ENCODE data around the gene MGMT. TPM values are rescaled to one million over a fixed set of nuclear protein-coding genes. Genes with fewer than 3 reads are reported as not detected.
A peak's percentile ranks its signal among the peaks of the same experiment; 100 is the strongest.

MGMT gene
- total RNA-seq, 1 donor from 2014 or later, result 29.7 TPM

DNA sequence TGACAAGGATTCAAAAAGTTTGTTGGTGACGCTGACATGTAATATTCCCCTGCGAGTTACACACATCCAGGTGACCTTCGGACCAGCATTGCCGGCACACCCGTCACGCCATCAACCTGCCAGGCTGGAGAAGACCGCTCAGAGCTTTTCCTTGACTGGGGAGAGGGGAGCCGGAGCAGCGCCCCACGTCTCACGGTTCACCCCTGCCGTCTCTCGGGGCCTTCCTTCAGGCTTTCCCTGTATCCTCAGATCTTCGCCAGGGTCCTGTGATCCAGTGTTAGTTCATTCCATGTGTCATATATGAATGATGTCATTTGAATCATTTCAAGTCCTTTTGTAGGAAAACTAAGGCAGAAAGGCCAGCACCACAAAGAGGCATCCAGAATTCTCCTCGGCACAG lies 127.8 kb downstream of the MGMT start:
- H3K9ac ChIP-seq (ENCODE audit: low read depth in 1 of 3, low read length in 3 of 3), result no peak overlapping the region
- peaks cover 0 to 2% (median 0%) of the 10 kb centered on the region in 3 donors for H3K9me3 ChIP-seq (ENCODE audit: control insufficient read depth in 3 of 3, low read length in 3 of 3)
- H3K27me3 ChIP-seq (ENCODE audit: control insufficient read depth in 3 of 3, insufficient read depth in 3 of 3, low read length in 3 of 3), result no peaks in the 10 kb centered on the region
- peaks cover 0 to 5% (median 0%) of the 10 kb centered on the region in 3 donors for H3K36me3 ChIP-seq (ENCODE audit: control insufficient read depth in 3 of 3, insufficient read depth in 3 of 3, low read length in 3 of 3)
- H3K27ac ChIP-seq (ENCODE audit: low read depth, low read length), result no peak overlapping the region
- no peaks in the 10 kb centered on the region for H3K4me1 ChIP-seq (ENCODE audit: control insufficient read depth in 3 of 3, insufficient read depth in 3 of 3, low read length in 3 of 3)
- no peak overlapping the region for H3K4me3 ChIP-seq (ENCODE audit: low read length in 3 of 3)

DNA sequence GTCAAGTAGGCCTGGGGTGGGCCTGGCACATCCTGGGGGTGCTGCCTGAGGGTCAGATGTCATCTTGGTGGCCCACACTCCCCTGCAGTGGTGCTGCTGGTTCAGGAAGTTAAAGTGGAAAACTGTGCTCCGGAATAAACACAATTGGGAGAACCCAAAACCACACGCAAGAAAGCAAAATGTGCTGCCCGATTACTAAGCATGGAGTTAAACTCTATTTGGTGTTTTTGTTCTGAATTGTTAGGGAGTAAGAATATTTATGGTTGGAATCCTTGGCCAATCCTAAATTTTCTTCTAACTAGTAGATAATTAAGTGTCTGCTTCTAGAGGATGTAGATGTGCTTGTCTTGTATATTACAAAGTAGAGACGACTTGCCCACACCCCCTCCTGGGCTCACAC lies 131.4 kb downstream of the MGMT start:
- Histone ChIP-seq H3K4me3 (ENCODE audit: low read length in 3 of 3) (no peak overlapping the region), H3K27me3 (ENCODE audit: control insufficient read depth in 3 of 3, insufficient read depth in 3 of 3, low read length in 3 of 3) (no peaks in the 10 kb centered on the region), H3K9me3 (ENCODE audit: control insufficient read depth in 3 of 3, low read length in 3 of 3) (peaks cover 0 to 2% (median 0%) of the 10 kb centered on the region in 3 donors), H3K27ac (ENCODE audit: low read depth, low read length) (no peak overlapping the region), H3K9ac (ENCODE audit: low read depth in 1 of 3, low read length in 3 of 3) (no peak overlapping the region), H3K36me3 (ENCODE audit: control insufficient read depth in 3 of 3, insufficient read depth in 3 of 3, low read length in 3 of 3) (peaks cover 0 to 5% (median 0%) of the 10 kb centered on the region in 3 donors), H3K4me1 (ENCODE audit: control insufficient read depth in 3 of 3, insufficient read depth in 3 of 3, low read length in 3 of 3) (no peaks in the 10 kb centered on the region)

DNA sequence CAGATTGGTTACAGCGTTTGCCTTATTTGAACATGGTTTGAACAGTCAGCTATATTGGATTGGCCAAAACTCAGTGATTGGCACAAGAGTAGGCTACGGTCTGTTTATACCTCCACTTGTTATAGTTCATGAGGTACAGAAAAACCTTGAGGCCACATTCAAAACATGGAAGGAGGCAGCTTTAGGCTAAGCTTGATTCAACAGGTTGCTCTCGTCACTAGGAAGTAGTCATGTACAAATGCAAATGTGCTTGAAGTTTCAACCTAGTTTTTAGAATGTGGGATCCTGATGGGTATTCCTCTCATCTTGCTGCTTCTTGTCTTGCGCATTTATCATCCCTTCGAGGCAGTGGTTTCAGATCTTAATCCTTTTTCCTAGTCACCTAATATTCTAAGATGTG lies 132.1 kb downstream of the MGMT start:
- no peak overlapping the region for H3K9ac ChIP-seq (ENCODE audit: low read depth in 1 of 3, low read length in 3 of 3)
- no peak overlapping the region for H3K27ac ChIP-seq (ENCODE audit: low read depth, low read length)
- H3K9me3 ChIP-seq (ENCODE audit: control insufficient read depth in 3 of 3, low read length in 3 of 3), result peaks cover 0 to 2% (median 0%) of the 10 kb centered on the region in 3 donors
- no peak overlapping the region for H3K4me3 ChIP-seq (ENCODE audit: low read length in 3 of 3)
- no peaks in the 10 kb centered on the region for H3K4me1 ChIP-seq (ENCODE audit: control insufficient read depth in 3 of 3, insufficient read depth in 3 of 3, low read length in 3 of 3)
- H3K36me3 ChIP-seq (ENCODE audit: control insufficient read depth in 3 of 3, insufficient read depth in 3 of 3, low read length in 3 of 3), result peaks cover 0 to 5% (median 0%) of the 10 kb centered on the region in 3 donors
- no peaks in the 10 kb centered on the region for H3K27me3 ChIP-seq (ENCODE audit: control insufficient read depth in 3 of 3, insufficient read depth in 3 of 3, low read length in 3 of 3)

DNA sequence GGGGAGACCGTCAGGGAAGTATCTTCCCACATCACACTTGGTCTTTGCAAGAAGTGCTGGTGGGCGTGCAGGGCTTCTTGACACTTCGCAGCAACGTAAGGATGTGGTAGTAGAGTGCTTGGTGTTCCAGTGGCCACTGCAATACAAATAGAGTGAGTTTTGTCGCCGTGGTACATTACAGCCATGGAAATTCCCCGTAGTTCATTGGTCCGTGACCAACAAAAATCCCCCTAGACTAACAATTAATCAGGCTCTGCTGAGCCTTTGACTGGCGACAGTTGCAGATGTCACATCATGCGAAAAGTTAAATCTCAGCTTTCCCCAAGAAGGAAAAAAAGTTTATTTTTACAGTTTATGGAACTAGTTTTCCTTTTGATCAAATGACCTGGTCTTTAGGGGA lies 134.7 kb downstream of the MGMT start:
- no peak overlapping the region for H3K4me3 ChIP-seq (ENCODE audit: low read length in 3 of 3)
- no peaks in the 10 kb centered on the region for H3K4me1 ChIP-seq (ENCODE audit: control insufficient read depth in 3 of 3, insufficient read depth in 3 of 3, low read length in 3 of 3)
- H3K27me3 ChIP-seq (ENCODE audit: control insufficient read depth in 3 of 3, insufficient read depth in 3 of 3, low read length in 3 of 3), result no peaks in the 10 kb centered on the region
- no peaks in the 10 kb centered on the region for H3K9me3 ChIP-seq (ENCODE audit: control insufficient read depth in 3 of 3, low read length in 3 of 3)
- no peaks in the 10 kb centered on the region for H3K36me3 ChIP-seq (ENCODE audit: control insufficient read depth in 3 of 3, insufficient read depth in 3 of 3, low read length in 3 of 3)
- no peak overlapping the region for H3K9ac ChIP-seq (ENCODE audit: low read depth in 1 of 3, low read length in 3 of 3)
- H3K27ac ChIP-seq (ENCODE audit: low read depth, low read length), result no peak overlapping the region

DNA sequence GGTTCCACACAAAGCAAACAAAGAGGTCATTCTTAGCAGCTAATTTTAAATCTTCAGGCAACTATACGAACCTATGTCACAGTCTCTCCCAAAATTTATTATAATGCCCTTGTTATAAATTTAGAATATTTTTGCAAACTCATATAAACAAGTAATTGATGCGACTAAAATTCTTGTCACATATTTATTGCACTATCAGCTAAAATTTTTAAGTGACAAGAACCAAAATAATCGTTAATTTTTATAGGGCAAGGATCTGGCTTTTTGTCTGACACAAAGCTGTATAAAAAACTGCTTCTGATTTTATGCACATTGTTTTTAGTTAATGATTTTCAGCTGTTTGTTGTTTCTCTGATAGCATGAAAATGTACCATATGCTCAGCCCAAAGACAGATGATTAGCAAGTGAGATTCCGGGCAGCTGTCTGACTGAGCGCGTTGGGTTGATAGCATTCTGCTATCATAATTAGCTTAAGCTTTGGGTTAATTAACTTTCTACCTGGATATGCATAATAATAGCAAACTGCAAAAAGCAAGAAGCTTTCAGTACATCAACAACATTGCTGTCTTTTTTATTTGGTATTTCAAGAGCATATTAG lies 136.0 kb downstream of the MGMT start:
- Histone ChIP-seq H3K36me3 (ENCODE audit: control insufficient read depth in 3 of 3, insufficient read depth in 3 of 3, low read length in 3 of 3) (no peaks in the 10 kb centered on the region), H3K4me1 (ENCODE audit: control insufficient read depth in 3 of 3, insufficient read depth in 3 of 3, low read length in 3 of 3) (no peaks in the 10 kb centered on the region), H3K27ac (ENCODE audit: low read depth, low read length) (no peak overlapping the region)

DNA sequence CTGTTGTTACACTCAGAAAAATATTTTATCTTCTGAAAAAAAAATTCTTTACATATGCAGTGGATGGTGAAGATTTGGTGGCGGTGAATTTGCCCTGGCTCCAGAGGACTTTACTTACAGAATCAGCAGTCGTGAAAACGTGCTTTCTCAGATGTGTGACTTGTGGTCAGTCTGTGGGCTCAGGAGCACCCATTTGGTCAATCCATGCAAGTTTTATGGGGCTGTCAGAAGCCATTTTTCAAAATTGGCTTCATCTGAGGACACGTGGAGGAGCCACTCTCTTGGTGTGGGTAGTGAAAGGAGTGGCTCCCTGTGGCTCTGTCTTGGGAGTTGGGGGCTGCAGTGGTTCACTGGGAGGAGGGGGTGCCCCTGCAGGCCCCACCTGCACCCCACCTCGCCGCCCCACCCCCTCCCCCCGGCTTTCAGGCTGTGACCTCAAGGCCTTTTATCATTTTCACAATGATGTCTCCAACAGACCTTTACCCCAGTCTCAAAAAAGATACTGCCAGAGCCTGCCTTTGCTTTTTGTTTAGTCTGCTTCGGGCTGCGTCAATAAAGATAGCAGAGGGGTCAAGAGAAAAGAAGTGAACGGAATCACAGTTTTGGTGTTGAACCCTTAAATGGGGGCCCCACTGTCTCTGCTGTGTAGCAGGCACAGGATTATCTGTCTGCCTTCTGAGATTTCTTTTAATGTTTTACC lies 137.4 kb downstream of the MGMT start:
- Histone ChIP-seq H3K4me1 (ENCODE audit: control insufficient read depth in 3 of 3, insufficient read depth in 3 of 3, low read length in 3 of 3) (no peaks in the 10 kb centered on the region), H3K9me3 (ENCODE audit: control insufficient read depth in 3 of 3, low read length in 3 of 3) (no peaks in the 10 kb centered on the region), H3K9ac (ENCODE audit: low read depth in 1 of 3, low read length in 3 of 3) (no peak overlapping the region), H3K27ac (ENCODE audit: low read depth, low read length) (no peak overlapping the region), H3K36me3 (ENCODE audit: control insufficient read depth in 3 of 3, insufficient read depth in 3 of 3, low read length in 3 of 3) (no peaks in the 10 kb centered on the region), H3K27me3 (ENCODE audit: control insufficient read depth in 3 of 3, insufficient read depth in 3 of 3, low read length in 3 of 3) (no peaks in the 10 kb centered on the region), H3K4me3 (ENCODE audit: low read length in 3 of 3) (no peak overlapping the region)

More for the DNA sequence above, 136.0 kb downstream of the MGMT start:
- H3K9me3 ChIP-seq (ENCODE audit: control insufficient read depth in 3 of 3, low read length in 3 of 3), result no peaks in the 10 kb centered on the region
- H3K4me3 ChIP-seq (ENCODE audit: low read length in 3 of 3), result no peak overlapping the region
- no peak overlapping the region for H3K9ac ChIP-seq (ENCODE audit: low read depth in 1 of 3, low read length in 3 of 3)
- no peaks in the 10 kb centered on the region for H3K27me3 ChIP-seq (ENCODE audit: control insufficient read depth in 3 of 3, insufficient read depth in 3 of 3, low read length in 3 of 3)

DNA sequence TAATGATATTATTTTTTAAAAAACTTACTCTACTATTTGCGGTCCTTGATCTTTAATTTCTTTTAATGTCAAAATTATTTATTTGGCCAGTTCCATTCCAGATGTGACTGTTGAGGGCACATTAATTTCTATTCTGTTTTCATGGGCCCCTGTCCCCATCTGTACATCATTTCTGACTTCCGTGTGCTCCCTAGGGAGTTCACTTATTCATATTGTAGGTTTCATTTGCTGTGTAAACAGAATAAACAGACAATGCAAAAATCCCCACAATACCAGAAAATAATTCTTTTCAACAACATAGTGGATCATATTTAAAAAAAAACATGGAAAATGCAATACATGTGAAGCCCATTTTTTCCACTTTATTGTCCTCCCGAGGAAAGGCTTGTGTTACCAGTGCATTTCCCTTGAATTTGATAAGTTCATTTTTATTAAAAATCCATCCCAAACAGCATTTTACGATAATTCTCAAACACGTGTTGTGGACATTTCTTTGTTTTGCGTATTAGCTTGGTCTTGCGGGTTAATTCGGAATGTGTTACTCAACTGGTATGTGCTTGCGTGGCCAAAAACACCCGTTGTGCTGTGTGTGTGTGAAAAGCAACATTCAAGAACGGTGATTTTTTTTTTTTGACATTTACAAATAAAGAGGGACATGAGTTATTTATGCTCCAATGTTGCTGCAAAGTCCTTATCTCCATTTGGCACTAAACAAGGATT lies 138.4 kb downstream of the MGMT start:
- no peaks in the 10 kb centered on the region for H3K36me3 ChIP-seq (ENCODE audit: control insufficient read depth in 3 of 3, insufficient read depth in 3 of 3, low read length in 3 of 3)
- H3K9me3 ChIP-seq (ENCODE audit: control insufficient read depth in 3 of 3, low read length in 3 of 3), result no peaks in the 10 kb centered on the region
- H3K4me1 ChIP-seq (ENCODE audit: control insufficient read depth in 3 of 3, insufficient read depth in 3 of 3, low read length in 3 of 3), result no peaks in the 10 kb centered on the region
- no peaks in the 10 kb centered on the region for H3K27me3 ChIP-seq (ENCODE audit: control insufficient read depth in 3 of 3, insufficient read depth in 3 of 3, low read length in 3 of 3)
- no peak overlapping the region for H3K27ac ChIP-seq (ENCODE audit: low read depth, low read length)
- no peak overlapping the region for H3K9ac ChIP-seq (ENCODE audit: low read depth in 1 of 3, low read length in 3 of 3)
- H3K4me3 ChIP-seq (ENCODE audit: low read length in 3 of 3), result peak overlapping the region in 1 of 3 donors; percentile 50

DNA sequence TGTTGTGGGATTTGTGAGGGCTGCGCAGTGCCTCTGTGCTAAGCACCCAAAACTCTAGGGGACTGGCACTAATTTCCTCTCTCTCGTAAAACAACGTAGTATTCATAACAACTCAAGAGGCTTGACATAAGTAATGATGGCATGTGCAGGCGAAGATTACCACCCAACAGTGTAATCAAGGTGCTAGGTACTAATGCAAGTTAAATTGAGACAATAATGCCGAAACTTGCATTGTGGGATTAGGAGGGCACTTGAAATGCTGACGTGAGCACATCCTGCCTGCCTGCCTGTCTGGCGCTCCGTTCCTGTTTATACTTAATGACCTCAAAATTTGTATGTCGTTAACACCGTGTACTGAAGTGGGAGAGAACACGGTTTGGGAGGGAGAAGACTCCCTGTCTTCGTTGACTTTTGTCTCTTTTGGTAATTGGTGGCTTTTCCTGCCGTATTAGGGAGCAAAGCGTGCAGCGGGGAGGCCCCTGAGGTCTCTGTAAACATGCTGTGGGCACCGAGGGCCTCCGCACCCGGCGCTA lies 139.0 kb downstream of the MGMT start:
- H3K4me3 ChIP-seq (ENCODE audit: low read length in 3 of 3), result peak overlapping the region in 2 of 3 donors; percentile 3 to 50
- no peak overlapping the region for H3K27ac ChIP-seq (ENCODE audit: low read depth, low read length)
- no peaks in the 10 kb centered on the region for H3K27me3 ChIP-seq (ENCODE audit: control insufficient read depth in 3 of 3, insufficient read depth in 3 of 3, low read length in 3 of 3)
- H3K9ac ChIP-seq (ENCODE audit: low read depth in 1 of 3, low read length in 3 of 3), result no peak overlapping the region
- H3K9me3 ChIP-seq (ENCODE audit: control insufficient read depth in 3 of 3, low read length in 3 of 3), result no peaks in the 10 kb centered on the region
- no peaks in the 10 kb centered on the region for H3K36me3 ChIP-seq (ENCODE audit: control insufficient read depth in 3 of 3, insufficient read depth in 3 of 3, low read length in 3 of 3)
- no peaks in the 10 kb centered on the region for H3K4me1 ChIP-seq (ENCODE audit: control insufficient read depth in 3 of 3, insufficient read depth in 3 of 3, low read length in 3 of 3)

DNA sequence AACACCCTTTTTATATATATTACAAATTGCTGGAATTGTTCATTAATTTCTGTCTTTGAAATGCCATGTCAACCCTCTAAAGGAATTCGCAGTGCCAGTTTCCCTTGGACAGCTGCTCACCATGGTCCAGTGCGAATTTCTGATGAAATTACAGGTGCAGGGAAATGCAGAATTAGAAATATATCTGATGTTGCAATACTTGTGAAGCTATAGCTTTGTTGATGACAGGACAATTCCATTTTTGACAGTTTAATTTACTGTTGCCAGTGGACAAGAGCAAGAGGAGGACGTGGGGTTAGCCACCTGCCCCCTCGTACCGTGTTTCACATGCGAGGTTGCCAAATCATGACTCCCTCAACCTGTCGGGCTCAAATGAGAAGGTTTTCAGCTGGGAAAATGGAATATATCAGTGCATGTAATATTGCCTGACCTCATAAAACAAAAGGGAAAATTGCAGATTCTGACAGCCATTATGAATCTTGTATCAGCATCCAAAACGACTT lies 140.6 kb downstream of the MGMT start:
- no peak overlapping the region for H3K9ac ChIP-seq (ENCODE audit: low read depth in 1 of 3, low read length in 3 of 3)
- peaks cover 0 to 3% (median 0%) of the 10 kb centered on the region in 3 donors for H3K4me1 ChIP-seq (ENCODE audit: control insufficient read depth in 3 of 3, insufficient read depth in 3 of 3, low read length in 3 of 3)
- H3K4me3 ChIP-seq (ENCODE audit: low read length in 3 of 3), result no peak overlapping the region
- no peaks in the 10 kb centered on the region for H3K9me3 ChIP-seq (ENCODE audit: control insufficient read depth in 3 of 3, low read length in 3 of 3)
- no peak overlapping the region for H3K27ac ChIP-seq (ENCODE audit: low read depth, low read length)
- H3K36me3 ChIP-seq (ENCODE audit: control insufficient read depth in 3 of 3, insufficient read depth in 3 of 3, low read length in 3 of 3), result no peaks in the 10 kb centered on the region
- H3K27me3 ChIP-seq (ENCODE audit: control insufficient read depth in 3 of 3, insufficient read depth in 3 of 3, low read length in 3 of 3), result no peaks in the 10 kb centered on the region

DNA sequence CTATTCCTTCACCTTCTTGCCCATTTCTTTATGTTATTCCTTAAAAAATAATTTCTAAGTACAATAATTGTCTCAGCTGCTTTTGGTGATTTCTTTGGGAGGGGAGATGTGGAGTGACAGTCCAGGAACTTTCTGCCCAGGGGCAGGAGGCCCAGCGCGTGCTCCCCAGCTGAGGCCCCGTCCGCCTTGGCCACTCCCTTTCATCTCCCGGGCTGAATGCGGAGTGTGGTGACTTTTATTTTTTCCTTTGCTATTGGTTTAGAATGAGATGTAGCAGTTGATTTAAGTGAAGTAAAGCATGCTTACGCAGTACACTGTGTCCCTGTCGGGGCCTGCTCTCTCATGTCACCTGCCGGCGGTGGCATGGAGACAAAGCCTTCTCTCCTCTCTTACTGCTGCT lies 141.6 kb downstream of the MGMT start:
- Histone ChIP-seq H3K4me3 (ENCODE audit: low read length in 3 of 3) (no peak overlapping the region), H3K9ac (ENCODE audit: low read depth in 1 of 3, low read length in 3 of 3) (no peak overlapping the region), H3K27ac (ENCODE audit: low read depth, low read length) (no peak overlapping the region), H3K36me3 (ENCODE audit: control insufficient read depth in 3 of 3, insufficient read depth in 3 of 3, low read length in 3 of 3) (no peaks in the 10 kb centered on the region), H3K4me1 (ENCODE audit: control insufficient read depth in 3 of 3, insufficient read depth in 3 of 3, low read length in 3 of 3) (peaks cover 0 to 3% (median 0%) of the 10 kb centered on the region in 3 donors), H3K9me3 (ENCODE audit: control insufficient read depth in 3 of 3, low read length in 3 of 3) (no peaks in the 10 kb centered on the region), H3K27me3 (ENCODE audit: control insufficient read depth in 3 of 3, insufficient read depth in 3 of 3, low read length in 3 of 3) (no peaks in the 10 kb centered on the region)

All from skeletal muscle tissue (tissue), 4 donors.